Cardiac muscle cell (in vitro differentiated cells and primary cell): ENCODE results near the gene MAEA. TPM values are rescaled to one million over a fixed set of nuclear protein-coding genes. Genes with fewer than 3 reads are reported as not detected.
"Not testable (repeated sequence)": the region's sequence is repeated elsewhere in the genome, so short reads cannot be mapped to it uniquely, and the experiment has no call there.

Source experiments
- DNase-seq, 2 donors: peaks; one replicate each; pipeline versions ENCODE4 v3.0.0 to v3.0.0-alpha.2; 2010 to 2017; ENCODE audit warnings: low read depth in 1 of 2, low spot score in 1 of 2
- H3K27ac ChIP-seq: fragments of 200-600 bp; sonication (generic); 2 replicates; pipeline ENCODE4 v1.5.1; 2016
- H3K27me3 ChIP-seq: fragments of 200-600 bp; sonication (generic); 2 replicates; pipeline ENCODE4 v1.6.0; 2016; ENCODE audit warnings: control low read depth
- H3K36me3 ChIP-seq: fragments of 200-600 bp; sonication (generic); 2 replicates; pipeline ENCODE4 v1.5.1; 2016; ENCODE audit warnings: control low read depth
- H3K4me1 ChIP-seq: fragments of 200-600 bp; sonication (generic); 2 replicates; pipeline ENCODE4 v1.8.1; 2017; ENCODE audit warnings: low read depth, mild to moderate bottlenecking, mixed run types
- H3K4me3 ChIP-seq: fragments of 200-600 bp; sonication (generic); 2 replicates; pipeline ENCODE4 v1.5.1; 2016; ENCODE audit warnings: mild to moderate bottlenecking
- H3K9me3 ChIP-seq: fragments of 200-600 bp; sonication (generic); 2 replicates; pipeline ENCODE4 v1.5.1; 2017; ENCODE audit warnings: low read depth, mild to moderate bottlenecking, control low read depth
- CTCF ChIP-seq: IDR thresholded peaks from 2 replicates; pipeline ENCODE4 v1.5.1; 2012; ENCODE audit warnings: low read depth, mild to moderate bottlenecking, low read length
- polyA plus RNA-seq: library from polyadenylated mRNA; unstranded; fragments of >200 nt; fragmentation: Nextera tagmentation; extraction: Ambion mirVana; gene quantifications from 2 replicates; pipeline ENCODE4 v1.2.1, GENCODE V29; 2016
- total RNA-seq: library from RNA; depleted of rRNA; stranded (reverse); fragments of >200 nt; gene quantifications from 2 replicates; pipeline ENCODE4 v1.2.3, GENCODE V29; 2016

MAEA gene
- total and polyA plus RNA-seq, 2 experiments from 2014 or later, result 76.8 to 85.0 TPM

- Histone ChIP-seq H3K4me1 (no peaks in the 10 kb centered on the region), H3K4me3 (no peak overlapping the region), H3K36me3 (no peaks in the 10 kb centered on the region), H3K9me3 (no peaks in the 10 kb centered on the region), H3K27me3 (no peaks in the 10 kb centered on the region), H3K27ac (no peak overlapping the region)
- no peak for DNase-seq
- TF ChIP-seq CTCF, result no peak
These were observed 41.3 kb downstream of the MAEA start for GRCh38 chr4:1330761-1331590.

- H3K9me3 ChIP-seq, result no peaks in the 10 kb centered on the region
- H3K36me3 ChIP-seq, result peaks cover under 1% of the 10 kb centered on the region
- H3K27ac ChIP-seq, result no peak overlapping the region
- no peaks in the 10 kb centered on the region for H3K4me1 ChIP-seq
- H3K4me3 ChIP-seq, result no peak overlapping the region
- H3K27me3 ChIP-seq, result no peaks in the 10 kb centered on the region
- DNase-seq, result no peak
- TF ChIP-seq CTCF, result no peak
These were observed 42.1 kb downstream of the MAEA start for GRCh38 chr4:1331591-1332353.

GRCh38 chr4:1332686-1333085 lies 43.0 kb downstream of the MAEA start:
- Histone ChIP-seq H3K4me1 (no peaks in the 10 kb centered on the region), H3K4me3 (no peak overlapping the region), H3K27ac (no peak overlapping the region), H3K27me3 (no peaks in the 10 kb centered on the region), H3K9me3 (no peaks in the 10 kb centered on the region), H3K36me3 (peaks cover 6% of the 10 kb centered on the region)
- no peak for DNase-seq
- TF ChIP-seq CTCF, result no peak

GRCh38 chr4:1333256-1333655 lies 43.6 kb downstream of the MAEA start:
- no peaks in the 10 kb centered on the region for H3K4me1 ChIP-seq
- no peak for DNase-seq
- peaks cover 9% of the 10 kb centered on the region for H3K36me3 ChIP-seq
- no peak overlapping the region for H3K4me3 ChIP-seq
- no peak for TF ChIP-seq CTCF
- H3K27ac ChIP-seq, result no peak overlapping the region
- H3K27me3 ChIP-seq, result no peaks in the 10 kb centered on the region
- H3K9me3 ChIP-seq, result no peaks in the 10 kb centered on the region

GRCh38 chr4:1333851-1334578 lies 44.3 kb downstream of the MAEA start:
- H3K27me3 ChIP-seq, H3K4me3 ChIP-seq, DNase-seq, H3K4me1 ChIP-seq, H3K9me3 ChIP-seq, H3K27ac ChIP-seq: not testable (repeated sequence)
- peaks cover 17% of the 10 kb centered on the region for H3K36me3 ChIP-seq
